Measurements from ENCODE around the gene ARMC5.

GRCh38 chr16:31502981-31503380 is 43.7 kb downstream of the ARMC5 start:
- TF ChIP-seq KDM1A (IDR thresholded peaks at IDR 0.05; ENCODE audit: low read depth): no peak
- TF ChIP-seq NFE2L2 (conservative IDR thresholded peaks at IDR 0.05; ENCODE audit: low read length): no peak
- TF ChIP-seq CEBPB (IDR thresholded peaks at IDR 0.05): no peak
- no peak for TF ChIP-seq FOSL2 (IDR thresholded peaks at IDR 0.05)
- no peak for TF ChIP-seq FOSL2 (CRISPR knock-in tag; IDR thresholded peaks at IDR 0.05)
- no peak for TF ChIP-seq HDAC2 (IDR thresholded peaks at IDR 0.05)
- TF ChIP-seq JUN (IDR thresholded peaks at IDR 0.05): no peak
- TF ChIP-seq SREBF2 (IDR thresholded peaks at IDR 0.05): no peak

All from A549 (cell line).